Nephron (organoid): ENCODE data around the gene AEBP2.
"Not testable (repeated sequence)": the region's sequence is repeated elsewhere in the genome, so short reads cannot be mapped to it uniquely, and the experiment has no call there.

Experiments
- H3K27ac Mint-ChIP-seq, 3 experiments: 2 replicates each; pipeline ENCODE4 v1.8.0; 2020; ENCODE audit warnings: mixed read lengths in 3 of 3, mild to moderate bottlenecking in 2 of 3, moderate library complexity in 1 of 3
- H3K27me3 Mint-ChIP-seq: 2 replicates; pipeline ENCODE4 v1.8.0; 2021; ENCODE audit warnings: low read depth, mild to moderate bottlenecking, moderate library complexity, mixed read lengths
- H3K36me3 Mint-ChIP-seq: 2 replicates; pipeline ENCODE4 v1.8.0; 2020; ENCODE audit warnings: low read depth, mixed read lengths
- H3K4me1 Mint-ChIP-seq: 2 replicates; pipeline ENCODE4 v1.8.0; 2020; ENCODE audit warnings: mixed read lengths
- H3K4me3 Mint-ChIP-seq, 3 experiments: 2 replicates each; pipeline ENCODE4 v1.8.0; 2020; ENCODE audit warnings: mild to moderate bottlenecking in 3 of 3, mixed read lengths in 3 of 3, moderate library complexity in 2 of 3
- H3K9me3 Mint-ChIP-seq: 2 replicates; pipeline ENCODE4 v1.8.0; 2020; ENCODE audit warnings: mixed read lengths
- TF ChIP-seq, protein P1 (sequence below), 3 experiments: fragments of 200-600 bp; sonication (generic); IDR thresholded peaks; one replicate each; pipeline ENCODE4 v1.5.0; 2021; ENCODE audit warnings: antibody characterized with exemption in 3 of 3; ENCODE audit not compliant: unreplicated experiment in 3 of 3

The AEBP2 gene

DNA sequence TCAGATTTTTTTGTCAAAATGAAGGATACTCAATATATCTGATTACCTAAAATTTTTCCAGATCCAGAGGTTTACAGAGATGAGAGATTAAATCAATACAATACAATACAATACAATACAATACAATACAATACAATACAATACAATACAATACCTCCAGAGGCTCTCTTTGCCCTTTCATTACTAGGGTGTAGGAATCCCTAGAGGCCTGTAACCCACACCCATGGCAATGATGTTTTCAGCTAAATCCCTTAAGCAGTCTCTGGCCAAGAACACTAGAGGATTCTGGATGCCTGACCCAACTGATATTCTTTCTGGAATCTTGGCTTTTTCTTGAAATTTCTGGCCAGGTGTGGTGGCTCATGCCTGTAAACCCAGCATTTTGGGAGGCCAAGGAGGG is 23.7 kb upstream of the AEBP2 start:
- Mint-ChIP-seq H3K4me3 (no peak overlapping the region), H3K4me1 (peaks cover 14% of the 10 kb centered on the region)

DNA sequence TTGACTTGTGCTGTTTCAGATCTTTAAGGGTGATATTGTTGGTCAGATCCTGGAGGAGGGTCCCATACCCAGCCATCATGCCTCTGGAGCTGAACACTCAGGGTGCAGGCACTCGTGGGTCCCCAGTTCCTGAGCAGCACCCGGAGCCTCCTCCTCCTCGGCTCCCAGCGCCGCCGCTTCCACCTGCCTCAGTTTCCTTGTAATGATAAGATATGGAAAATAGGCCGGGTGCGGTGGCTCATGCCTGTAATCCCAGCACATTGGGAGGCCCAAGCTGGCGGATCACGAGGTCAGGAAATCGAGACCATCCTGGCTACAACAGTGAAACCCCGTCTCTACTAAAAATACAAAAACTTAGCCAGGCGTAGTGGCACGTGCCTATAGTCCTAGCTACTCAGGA is 20.2 kb upstream of the AEBP2 start:
- no peak overlapping the region for H3K27ac Mint-ChIP-seq
- no peaks in the 10 kb centered on the region for H3K36me3 Mint-ChIP-seq
- no peaks in the 10 kb centered on the region for H3K4me1 Mint-ChIP-seq
- TF ChIP-seq, protein P1, sequence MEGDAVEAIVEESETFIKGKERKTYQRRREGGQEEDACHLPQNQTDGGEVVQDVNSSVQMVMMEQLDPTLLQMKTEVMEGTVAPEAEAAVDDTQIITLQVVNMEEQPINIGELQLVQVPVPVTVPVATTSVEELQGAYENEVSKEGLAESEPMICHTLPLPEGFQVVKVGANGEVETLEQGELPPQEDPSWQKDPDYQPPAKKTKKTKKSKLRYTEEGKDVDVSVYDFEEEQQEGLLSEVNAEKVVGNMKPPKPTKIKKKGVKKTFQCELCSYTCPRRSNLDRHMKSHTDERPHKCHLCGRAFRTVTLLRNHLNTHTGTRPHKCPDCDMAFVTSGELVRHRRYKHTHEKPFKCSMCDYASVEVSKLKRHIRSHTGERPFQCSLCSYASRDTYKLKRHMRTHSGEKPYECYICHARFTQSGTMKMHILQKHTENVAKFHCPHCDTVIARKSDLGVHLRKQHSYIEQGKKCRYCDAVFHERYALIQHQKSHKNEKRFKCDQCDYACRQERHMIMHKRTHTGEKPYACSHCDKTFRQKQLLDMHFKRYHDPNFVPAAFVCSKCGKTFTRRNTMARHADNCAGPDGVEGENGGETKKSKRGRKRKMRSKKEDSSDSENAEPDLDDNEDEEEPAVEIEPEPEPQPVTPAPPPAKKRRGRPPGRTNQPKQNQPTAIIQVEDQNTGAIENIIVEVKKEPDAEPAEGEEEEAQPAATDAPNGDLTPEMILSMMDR (IDR thresholded peaks at IDR 0.05; ENCODE audit: unreplicated experiment in 3 of 3) = no peak
- no peak overlapping the region for H3K4me3 Mint-ChIP-seq
- H3K27me3 Mint-ChIP-seq = no peaks in the 10 kb centered on the region
- H3K9me3 Mint-ChIP-seq = peaks cover 3% of the 10 kb centered on the region

More for the DNA sequence above, 23.7 kb upstream of the AEBP2 start:
- Mint-ChIP-seq H3K36me3 (no peaks in the 10 kb centered on the region), H3K27me3 (no peaks in the 10 kb centered on the region), H3K9me3 (no peaks in the 10 kb centered on the region), H3K27ac (no peak overlapping the region)
- TF ChIP-seq, protein P1 (IDR thresholded peaks at IDR 0.05; ENCODE audit: unreplicated experiment in 3 of 3) = no peak

DNA sequence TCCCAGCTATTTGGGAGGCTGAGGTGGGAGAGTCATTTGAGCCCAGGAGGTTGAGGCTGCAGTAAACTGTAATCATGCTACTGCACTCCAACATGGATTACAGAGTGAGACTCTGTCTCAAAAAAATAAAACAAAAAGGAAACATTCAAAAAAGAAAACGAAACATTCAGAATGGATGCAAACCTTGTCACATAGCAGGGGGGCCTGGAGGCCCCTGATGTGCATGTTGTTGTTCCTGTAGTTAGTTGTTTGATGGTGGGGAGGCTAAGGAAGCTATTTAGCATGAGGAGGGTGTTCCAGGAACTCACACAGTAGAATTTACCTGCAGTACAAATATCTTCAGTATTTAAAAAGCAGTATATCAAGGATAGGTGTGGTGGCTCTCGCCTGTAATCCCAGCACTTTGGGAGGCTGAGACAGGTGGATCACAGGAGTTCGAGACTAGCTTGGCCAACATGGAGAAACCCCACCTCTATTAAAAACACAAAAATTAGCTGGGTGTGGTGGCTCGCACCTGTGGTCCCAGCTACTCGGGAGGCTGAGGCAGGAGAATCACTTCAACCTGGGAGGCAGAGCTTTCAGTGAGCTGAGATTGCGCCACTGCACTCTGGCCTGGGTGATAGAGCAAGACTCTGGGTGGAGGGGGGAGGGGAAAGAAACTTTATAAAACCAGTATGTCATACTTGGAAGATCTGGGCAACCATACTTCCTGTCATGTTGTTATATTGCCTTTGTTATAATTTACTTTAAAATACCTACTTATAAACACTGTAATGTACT is 17.6 kb upstream of the AEBP2 start:
- TF ChIP-seq, protein P1 (IDR thresholded peaks at IDR 0.05; ENCODE audit: unreplicated experiment in 3 of 3) = no peak
- no peaks in the 10 kb centered on the region for H3K36me3 Mint-ChIP-seq
- no peak overlapping the region for H3K4me3 Mint-ChIP-seq
- no peaks in the 10 kb centered on the region for H3K4me1 Mint-ChIP-seq
- H3K27me3 Mint-ChIP-seq = no peaks in the 10 kb centered on the region
- no peak overlapping the region for H3K27ac Mint-ChIP-seq
- H3K9me3 Mint-ChIP-seq = peaks cover 8% of the 10 kb centered on the region

DNA sequence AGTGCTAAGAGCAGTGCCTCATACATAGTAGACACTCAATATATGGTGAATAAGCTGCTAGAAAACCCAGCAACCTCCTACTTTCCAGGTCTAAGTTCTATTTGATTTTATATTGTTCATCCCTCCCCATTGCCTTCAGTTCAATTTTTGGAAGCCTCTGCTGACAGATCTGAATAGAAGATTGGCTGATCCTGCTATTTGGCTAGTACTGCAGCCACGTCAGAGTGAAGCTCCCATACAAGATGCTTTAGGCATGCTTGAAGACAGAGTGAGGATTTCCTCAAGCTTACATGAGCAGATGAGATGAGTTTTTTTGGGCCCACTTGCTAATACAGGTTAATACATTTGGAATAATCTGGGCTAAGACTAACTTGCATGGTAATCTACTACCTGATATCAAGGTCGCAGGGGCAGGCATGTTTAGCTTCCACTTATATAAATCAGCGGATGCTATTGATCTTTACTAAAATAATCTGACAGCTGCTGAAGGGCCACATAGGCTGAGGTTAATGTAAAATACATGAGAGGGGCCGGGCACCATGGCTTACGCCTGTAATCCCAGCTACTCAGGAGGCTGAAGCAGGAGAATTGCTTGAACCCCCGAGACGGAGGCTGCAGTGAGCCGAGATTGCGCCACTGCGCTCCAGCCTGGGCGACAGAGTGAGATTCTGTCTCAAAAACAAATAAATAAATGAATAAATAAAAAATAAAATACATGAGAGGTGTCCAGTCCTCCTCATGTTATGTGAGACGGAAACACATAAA is 15.9 kb upstream of the AEBP2 start:
- Mint-ChIP-seq H3K9me3 (peaks cover 10% of the 10 kb centered on the region), H3K27ac (no peak overlapping the region), H3K4me3 (no peak overlapping the region), H3K27me3 (no peaks in the 10 kb centered on the region), H3K4me1 (no peaks in the 10 kb centered on the region), H3K36me3 (no peaks in the 10 kb centered on the region)
- TF ChIP-seq, protein P1 (IDR thresholded peaks at IDR 0.05; ENCODE audit: unreplicated experiment in 3 of 3) = no peak

DNA sequence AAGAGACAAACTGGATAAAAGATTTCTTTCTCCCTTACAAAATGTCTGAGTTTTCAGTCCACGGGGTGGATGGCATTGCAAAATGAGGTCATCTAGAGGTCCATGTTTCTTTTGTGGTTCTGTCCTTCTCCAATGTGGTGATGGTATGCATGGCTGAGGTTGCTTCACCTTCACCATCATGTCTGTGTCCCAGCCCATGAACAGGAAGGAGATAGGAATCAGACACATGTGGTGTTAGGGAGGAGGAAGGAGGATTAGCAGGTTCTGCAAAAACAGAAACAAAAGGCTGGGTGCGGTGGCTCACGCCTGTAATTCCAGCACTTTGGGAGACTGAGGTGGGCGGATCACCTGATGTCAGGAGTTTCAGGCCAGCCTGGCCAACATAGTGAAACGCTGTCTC is 11.0 kb upstream of the AEBP2 start:
- Mint-ChIP-seq H3K27me3 (no peaks in the 10 kb centered on the region), H3K4me3 (no peak overlapping the region), H3K36me3 (no peaks in the 10 kb centered on the region), H3K9me3 (peaks cover 10% of the 10 kb centered on the region), H3K4me1 (peaks cover 6% of the 10 kb centered on the region), H3K27ac (no peak overlapping the region)
- TF ChIP-seq, protein P1 (IDR thresholded peaks at IDR 0.05; ENCODE audit: unreplicated experiment in 3 of 3) = no peak

DNA sequence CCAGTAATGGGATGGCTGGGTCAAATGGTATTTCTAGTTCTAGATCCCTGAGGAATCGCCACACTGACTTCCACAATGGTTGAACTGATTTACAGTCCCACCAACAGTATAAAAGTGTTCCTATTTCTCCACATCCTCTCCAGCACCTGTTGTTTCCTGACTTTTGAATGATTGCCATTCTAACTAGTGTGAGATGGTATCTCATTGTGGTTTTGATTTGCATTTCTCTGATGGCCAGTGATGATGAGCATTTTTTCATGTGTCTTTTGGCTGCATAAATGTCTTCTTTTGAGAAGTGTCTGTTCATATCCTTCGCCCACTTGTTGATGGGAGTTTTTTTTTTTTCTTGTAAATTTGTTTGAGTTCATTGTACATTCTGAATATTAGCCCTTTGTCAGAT is 9.8 kb upstream of the AEBP2 start:
- not testable (repeated sequence) for H3K4me3 Mint-ChIP-seq, H3K4me1 Mint-ChIP-seq, H3K36me3 Mint-ChIP-seq, H3K27ac Mint-ChIP-seq, H3K27me3 Mint-ChIP-seq, H3K9me3 Mint-ChIP-seq
